NB4 (cell line): Measurements from ENCODE around the gene MEF2D.

ENCODE experiments used
- DNase-seq: peaks from one replicate; pipeline ENCODE4 v3.0.0; 2010; ENCODE audit warnings: low read depth
- H3K4me3 ChIP-seq: one replicate; pipeline ENCODE4 v1.5.1; 2011; ENCODE audit warnings: mild to moderate bottlenecking, low read depth, low read length, moderate library complexity
- CTCF ChIP-seq: IDR thresholded peaks from one replicate; pipeline ENCODE4 v1.5.1; 2012; ENCODE audit warnings: low read depth, low read length
- MAX ChIP-seq: IDR thresholded peaks from 2 replicates; pipeline ENCODE4 v1.6.1; 2011; ENCODE audit warnings: low read depth, low read length
- MYC ChIP-seq: IDR thresholded peaks from 2 replicates; pipeline ENCODE4 v1.6.1; 2011; ENCODE audit warnings: low read depth, low read length
- POLR2A ChIP-seq: IDR thresholded peaks from 2 replicates; pipeline ENCODE4 v1.6.1; 2011; ENCODE audit warnings: mild to moderate bottlenecking; ENCODE audit not compliant: insufficient read length; ENCODE audit errors: extremely low read depth

The MEF2D gene

GRCh38 chr1:156425943-156426342 lies 74.6 kb downstream of the MEF2D start:
- DNase-seq: no peak
- no peak overlapping the region for H3K4me3 ChIP-seq
- no peak for TF ChIP-seq MYC
- no peak for TF ChIP-seq CTCF
- TF ChIP-seq POLR2A: no peak
- no peak for TF ChIP-seq MAX

GRCh38 chr1:156424806-156425432 lies 75.7 kb downstream of the MEF2D start:
- no peak for TF ChIP-seq MYC
- no peak overlapping the region for H3K4me3 ChIP-seq
- no peak for DNase-seq

GRCh38 chr1:156423422-156424352 lies 76.9 kb downstream of the MEF2D start:
- DNase-seq: no peak
- no peak overlapping the region for H3K4me3 ChIP-seq
- TF ChIP-seq POLR2A (no peak), CTCF (no peak), MYC (no peak), MAX (no peak)

- TF ChIP-seq POLR2A: no peak
- TF ChIP-seq CTCF: no peak
- H3K4me3 ChIP-seq: no peak overlapping the region
- no peak for DNase-seq
Measured at GRCh38 chr1:156422602-156423091, 77.9 kb downstream of the MEF2D start.

- TF ChIP-seq MYC (no peak), MAX (no peak), POLR2A (no peak), CTCF (no peak)
- DNase-seq: no peak
- H3K4me3 ChIP-seq: no peak overlapping the region
Measured at GRCh38 chr1:156421939-156422601, 78.5 kb downstream of the MEF2D start.
